K562 (cell line): Measurements from ENCODE around the gene SNPH. TPM values are rescaled to one million over a fixed set of nuclear protein-coding genes. Genes with fewer than 3 reads are reported as not detected.

ENCODE experiments used
- ASH1L ChIP-seq: fragments of 450-650 bp; IDR thresholded peaks from 2 replicates; pipeline ENCODE4 v1.6.1; 2018; ENCODE audit warnings: borderline replicate concordance, mild to moderate bottlenecking, low read depth; ENCODE audit not compliant: partially characterized antibody
- ATF2 ChIP-seq: sonication (generic); formaldehyde crosslinking; IDR thresholded peaks from 2 replicates; pipeline ENCODE4 v1.8.1; 2022; ENCODE audit warnings: missing genetic modification reagents
- CTBP1 ChIP-seq: fragments of 450-650 bp; IDR thresholded peaks from 2 replicates; pipeline ENCODE4 v1.6.1; 2016; ENCODE audit warnings: borderline replicate concordance
- DIDO1 ChIP-seq: fragments of 450-650 bp; IDR thresholded peaks from 2 replicates; pipeline ENCODE4 v1.6.1; 2016; ENCODE audit warnings: low read depth, missing biosample characterization, missing genetic modification characterization
- FUS ChIP-seq: fragments of 200-400 bp; formaldehyde crosslinking; optimal IDR thresholded peaks from 2 replicates; pipeline ENCODE3; 2017; ENCODE audit warnings: low read depth, low read length
- HDAC8 ChIP-seq: fragments of 450-650 bp; IDR thresholded peaks from 2 replicates; pipeline ENCODE4 v1.6.1; 2016; ENCODE audit warnings: mild to moderate bottlenecking, missing genetic modification characterization, moderate library complexity, missing compliant biosample characterization
- HEY1 ChIP-seq: fragments of 250-450 bp; sonication (Bioruptor Pico); IDR thresholded peaks from 2 replicates; pipeline ENCODE4 v1.5.0; 2020; ENCODE audit warnings: mild to moderate bottlenecking, moderate library complexity, borderline replicate concordance
- MYBL2 ChIP-seq, 2 experiments: fragments of 450-650 bp in 1 of 2; sonication (generic) in 1 of 2; formaldehyde crosslinking in 1 of 2; IDR thresholded peaks; 2 replicates each; pipeline versions ENCODE4 v1.6.1 to v1.8.1; 2017 to 2022; ENCODE audit warnings: borderline replicate concordance in 1 of 2, inconsistent platforms in 1 of 2, low read depth in 1 of 2, mild to moderate bottlenecking in 1 of 2, missing genetic modification reagents in 1 of 2, moderate library complexity in 1 of 2
- PRDM10 ChIP-seq: fragments of 450-650 bp; IDR thresholded peaks from 2 replicates; pipeline ENCODE4 v1.6.1; 2018; ENCODE audit not compliant: partially characterized antibody
- SMARCC2 ChIP-seq: fragments of 450-650 bp; IDR thresholded peaks from 2 replicates; pipeline ENCODE4 v1.6.1; 2017; ENCODE audit warnings: antibody characterized with exemption, moderate library complexity, mild to moderate bottlenecking, low read depth
- TAL1 ChIP-seq: fragments of 450-650 bp; IDR thresholded peaks from 2 replicates; pipeline ENCODE4 v1.6.1; 2016; ENCODE audit warnings: mild to moderate bottlenecking
- TFAM ChIP-seq: fragments of 250-450 bp; sonication (Bioruptor Pico); conservative IDR thresholded peaks from 2 replicates; pipeline ENCODE4 v1.5.0; 2021; ENCODE audit warnings: mild to moderate bottlenecking, moderate library complexity
- TRIM24 ChIP-seq, 2 experiments: fragments of 450-650 bp; IDR thresholded peaks; 2 replicates each; pipeline ENCODE4 v1.6.1; 2016
- TRIM25 ChIP-seq: fragments of 450-650 bp; IDR thresholded peaks from 2 replicates; pipeline ENCODE4 v1.7.0; 2016; ENCODE audit warnings: borderline replicate concordance
- U2AF2 ChIP-seq: fragments of 200-400 bp; formaldehyde crosslinking; optimal IDR thresholded peaks from 2 replicates; pipeline ENCODE3; 2017; ENCODE audit warnings: low read depth, mild to moderate bottlenecking, low read length
- ZFP1 ChIP-seq: fragments of 450-650 bp; formaldehyde crosslinking; IDR thresholded peaks from 2 replicates; pipeline ENCODE4 v1.4.0; 2020; ENCODE audit warnings: mild to moderate bottlenecking, mixed read lengths
- ZFX ChIP-seq: sonication (generic); formaldehyde crosslinking; IDR thresholded peaks from 2 replicates; pipeline ENCODE4 v1.8.0; 2022; ENCODE audit warnings: mild to moderate bottlenecking, missing genetic modification reagents, moderate library complexity
- ZNF263 ChIP-seq: sonication (generic); formaldehyde crosslinking; IDR thresholded peaks from 2 replicates; pipeline ENCODE4 v1.8.0; 2022; ENCODE audit warnings: mild to moderate bottlenecking, missing genetic modification reagents, borderline replicate concordance
- ZNF282 ChIP-seq: sonication (generic); formaldehyde crosslinking; IDR thresholded peaks from 2 replicates; pipeline ENCODE4 v1.8.1; 2023; ENCODE audit warnings: missing genetic modification reagents
- ZNF639 ChIP-seq, 2 experiments: fragments of 200-800 bp in 1 of 2; sonication (Bioruptor generic) in 1 of 2; sonication (generic) in 1 of 2; formaldehyde crosslinking in 1 of 2; IDR thresholded peaks in 1 of 2; conservative IDR thresholded peaks in 1 of 2; 2 replicates each; pipeline versions ENCODE4 v1.5.0 to v1.6.1; 2016 to 2020; ENCODE audit warnings: missing compliant biosample characterization in 1 of 2, missing genetic modification characterization in 1 of 2, missing genetic modification reagents in 1 of 2
- ZNF76 ChIP-seq: fragments of 250-450 bp; sonication (Bioruptor Pico); IDR thresholded peaks from 2 replicates; pipeline ENCODE4 v1.4.0; 2020; ENCODE audit warnings: mild to moderate bottlenecking, moderate library complexity, borderline replicate concordance
- polyA plus RNA-seq, 8 experiments: library from polyadenylated mRNA; depleted of rRNA in 4 of 8; stranded (reverse) in 5 of 8; unstranded in 3 of 8; fragments of >200 nt; fragmentation: Nextera tagmentation in 2 of 8; fragmentation: Illumina TruSeq in 1 of 8; extraction: Ambion mirVana in 2 of 8; extraction: Trizol in 1 of 8; gene quantifications; 2 replicates each; pipeline versions ENCODE4 v1.2.1 to v1.2.3, GENCODE V29; 2011 to 2014; ENCODE audit warnings: inconsistent platforms in 1 of 8, missing spikeins in 1 of 8
- total RNA-seq, 7 experiments: library from RNA; depleted of rRNA in 6 of 7; stranded (reverse); fragments of >200 nt in 6 of 7; fragmentation: Illumina TruSeq in 2 of 7; extraction: Trizol in 2 of 7; gene quantifications; 2 replicates each; pipeline versions ENCODE4 v1.2.1 to v1.2.3, GENCODE V29; 2011 to 2021; ENCODE audit warnings: low replicate concordance in 1 of 7

SNPH gene
- total and polyA plus RNA-seq, 9 of the 15 experiments (the other 6 are each of a cell fraction or from before 2014, with no cell fraction given): 0.03 to 4.2 (median 1.4) TPM

GRCh38 chr20:1255675-1256074, 10.4 kb upstream of the SNPH start (continued):
- TF ChIP-seq PRDM10: no peak
- no peak for TF ChIP-seq CTBP1
- no peak for TF ChIP-seq HEY1
- TF ChIP-seq TAL1: peak; percentile 92
- peak; percentile 83 for TF ChIP-seq SMARCC2
- TF ChIP-seq ZFP1: no peak
- no peak for TF ChIP-seq ZNF639 (CRISPR knock-in tag; conservative IDR thresholded peaks at IDR 0.05 in 1 of 2, IDR thresholded peaks at IDR 0.05 in 1 of 2)
- peak; percentile 99 for TF ChIP-seq TRIM24 (IDR thresholded peaks at IDR 0.05)
- no peak for TF ChIP-seq ZNF76 (CRISPR knock-in tag)
- no peak for TF ChIP-seq TRIM25
- no peak for TF ChIP-seq ATF2
- no peak for TF ChIP-seq ZFX
- no peak for TF ChIP-seq TFAM (CRISPR knock-in tag)
- TF ChIP-seq DIDO1 (tag): no peak
- TF ChIP-seq MYBL2 (IDR thresholded peaks at IDR 0.05; ENCODE audit: low read depth): no peak
- TF ChIP-seq MYBL2 (CRISPR knock-in tag; IDR thresholded peaks at IDR 0.05; ENCODE audit: borderline replicate concordance): no peak
- no peak for TF ChIP-seq ZNF282 (CRISPR knock-in tag)
- TF ChIP-seq HDAC8: no peak
- TF ChIP-seq FUS: no peak
- no peak for TF ChIP-seq ASH1L
- TF ChIP-seq ZNF263 (CRISPR knock-in tag): no peak
- no peak for TF ChIP-seq U2AF2
